Panc1 (cell line): Measurements from ENCODE around the gene TMEM178A. TPM values are rescaled to one million over a fixed set of nuclear protein-coding genes. Genes with fewer than 3 reads are reported as not detected.

ENCODE experiments used
- ATAC-seq: fragments of 200-7000 bp; cut with Tn5 transposase; 2 replicates; pipeline ENCODE4 v1.9.1; 2020; ENCODE audit warnings: mild to moderate bottlenecking, moderate library complexity
- BruUV-seq: library from RNA; stranded (reverse); fragments of 400-500 nt; replicated peaks from 2 replicates; lab custom pipeline; 2021; lab: Mats Ljungman, UMichigan
- CTCF ChIA-PET: fragments of 300-600 bp; sonication (Branson Sonifier 250); formaldehyde crosslinking; loops from one replicate; lab custom pipeline; 2022; ENCODE audit warnings: antibody characterized with exemption; lab: Charles Lee
- POLR2A ChIA-PET: fragments of 300-600 bp; sonication (Branson Sonifier 250); formaldehyde crosslinking; loops from one replicate; lab custom pipeline; 2022; ENCODE audit warnings: antibody characterized with exemption; lab: Charles Lee
- DNase-seq: peaks from one replicate; pipeline ENCODE4 v3.0.0-alpha.2; 2010; ENCODE audit warnings: low read depth, low spot score
- H3K27ac ChIP-seq: 2 replicates; pipeline ENCODE4 v1.5.1; 2011; ENCODE audit warnings: mild to moderate bottlenecking, low read length, inconsistent platforms
- H3K27me3 ChIP-seq: fragments of 200-500 bp; sonication (Bioruptor generic); 2 replicates; pipeline ENCODE4 v1.6.0; 2014; ENCODE audit warnings: low read length, inconsistent platforms; ENCODE audit not compliant: control insufficient read depth, insufficient read depth
- H3K36me3 ChIP-seq: fragments of 200-500 bp; sonication (Bioruptor generic); 2 replicates; pipeline ENCODE4 v1.5.1; 2014; ENCODE audit warnings: inconsistent platforms, mild to moderate bottlenecking, low read length, moderate library complexity; ENCODE audit not compliant: control insufficient read depth, insufficient read depth
- H3K4me1 ChIP-seq: 2 replicates; pipeline ENCODE4 v1.5.1; 2011; ENCODE audit warnings: inconsistent platforms, mild to moderate bottlenecking, low read length, moderate library complexity; ENCODE audit not compliant: control insufficient read depth, insufficient read depth
- H3K4me3 ChIP-seq, 2 experiments: 2 replicates each; pipeline ENCODE4 v1.5.1; 2011 to 2012; ENCODE audit warnings: low read depth in 2 of 2, low read length in 2 of 2, mild to moderate bottlenecking in 2 of 2, inconsistent platforms in 1 of 2, moderate library complexity in 1 of 2
- H3K9me3 ChIP-seq: fragments of 200-500 bp; sonication (Bioruptor generic); 2 replicates; pipeline ENCODE4 v1.5.1; 2014; ENCODE audit warnings: low read depth, mild to moderate bottlenecking, inconsistent platforms, low read length, moderate library complexity; ENCODE audit not compliant: control insufficient read depth, insufficient read depth
- POLR2AphosphoS5 ChIP-seq: IDR thresholded peaks from 2 replicates; pipeline ENCODE4 v1.6.1; 2012; ENCODE audit warnings: mild to moderate bottlenecking, low read depth, low read length, moderate library complexity
- SIN3A ChIP-seq: IDR thresholded peaks from 2 replicates; pipeline ENCODE4 v1.6.1; 2012; ENCODE audit warnings: low read depth, mild to moderate bottlenecking, low read length, moderate library complexity, borderline replicate concordance; ENCODE audit not compliant: insufficient read depth
- TCF7L2 ChIP-seq: IDR thresholded peaks from 2 replicates; pipeline ENCODE4 v1.6.1; 2011; ENCODE audit warnings: mild to moderate bottlenecking, low read depth, low read length, inconsistent platforms
- in situ Hi-C: cut with HindIII; loops from 2 replicates; pipeline ENCODE4 v1.10.0; 2016; ENCODE audit warnings: low sequenced_read_pairs, low pct_unique_long_range_greater_than_20kb
- intact Hi-C: fragments of 100-400 bp; cut with micrococcal nuclease; formaldehyde crosslinking; loops from one replicate; pipeline ENCODE4 v1.10.0; 2022; ENCODE audit not compliant: unreplicated experiment
- total RNA-seq: library from RNA; stranded (reverse); gene quantifications from one replicate; pipeline ENCODE4 v1.2.1, GENCODE V29; 2021; ENCODE audit not compliant: unreplicated experiment
- TF ChIP-seq, protein P1 (sequence below), 2 experiments: IDR thresholded peaks; 2 replicates each; pipeline ENCODE4 v1.6.1; 2011 to 2012; ENCODE audit warnings: low read depth in 2 of 2, control low read depth in 1 of 2, low read length in 1 of 2, mild to moderate bottlenecking in 1 of 2, moderate library complexity in 1 of 2; ENCODE audit not compliant: insufficient read depth in 1 of 2
- TF ChIP-seq, protein P2 (sequence below): fragments of 450-650 bp; IDR thresholded peaks from 2 replicates; pipeline ENCODE4 v1.5.1; 2017; ENCODE audit warnings: mild to moderate bottlenecking

TMEM178A gene
- total RNA-seq, 1 experiment from 2014 or later, result not detected

DNA sequence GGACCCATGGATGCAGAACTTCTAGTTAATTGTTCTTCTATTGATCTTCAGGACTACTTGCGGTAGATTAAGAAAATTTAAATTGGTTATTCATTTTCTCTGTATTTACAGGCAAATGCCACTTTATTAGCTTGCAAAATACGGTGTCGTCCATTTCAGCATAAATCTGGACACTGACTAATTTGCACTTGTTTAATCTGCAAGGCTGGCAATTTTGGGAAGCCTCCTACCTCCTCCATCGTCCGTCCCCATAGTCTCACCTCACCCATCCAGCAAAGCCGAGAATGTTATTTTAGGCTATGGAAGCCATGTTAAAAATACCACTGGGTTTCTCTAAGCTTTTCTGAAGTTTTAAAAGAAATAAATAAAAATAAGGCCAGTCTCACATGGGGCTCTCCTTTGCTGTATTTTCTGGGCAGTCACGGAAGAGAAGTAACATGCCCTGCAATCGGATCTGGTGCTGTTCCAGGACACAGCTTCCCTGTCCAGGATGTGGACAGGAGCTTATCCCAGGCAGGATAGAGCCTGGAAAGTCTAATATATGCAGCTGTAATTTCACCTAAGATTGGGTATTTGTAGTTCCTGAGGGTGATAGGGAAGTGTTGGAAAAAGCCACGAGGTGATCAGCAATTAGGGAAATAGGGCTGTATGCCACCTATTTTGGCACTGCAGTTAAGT, 17.4 kb downstream of the TMEM178A start:
- H3K27ac ChIP-seq, result no peak overlapping the region
- DNase-seq (no peak), ATAC-seq (no peak)
- no TSS peak for BruUV-seq
- CTCF ChIA-PET, result no interaction called here
- H3K9me3 ChIP-seq, result no peaks in the 10 kb centered on the region
- in situ Hi-C loops, result no loop called here
- intact Hi-C loops, result no loop called here
- H3K36me3 ChIP-seq, result no peaks in the 10 kb centered on the region
- TF ChIP-seq TCF7L2 (no peak), SIN3A (no peak), POLR2AphosphoS5 (no peak)
- TF ChIP-seq, protein P1, sequence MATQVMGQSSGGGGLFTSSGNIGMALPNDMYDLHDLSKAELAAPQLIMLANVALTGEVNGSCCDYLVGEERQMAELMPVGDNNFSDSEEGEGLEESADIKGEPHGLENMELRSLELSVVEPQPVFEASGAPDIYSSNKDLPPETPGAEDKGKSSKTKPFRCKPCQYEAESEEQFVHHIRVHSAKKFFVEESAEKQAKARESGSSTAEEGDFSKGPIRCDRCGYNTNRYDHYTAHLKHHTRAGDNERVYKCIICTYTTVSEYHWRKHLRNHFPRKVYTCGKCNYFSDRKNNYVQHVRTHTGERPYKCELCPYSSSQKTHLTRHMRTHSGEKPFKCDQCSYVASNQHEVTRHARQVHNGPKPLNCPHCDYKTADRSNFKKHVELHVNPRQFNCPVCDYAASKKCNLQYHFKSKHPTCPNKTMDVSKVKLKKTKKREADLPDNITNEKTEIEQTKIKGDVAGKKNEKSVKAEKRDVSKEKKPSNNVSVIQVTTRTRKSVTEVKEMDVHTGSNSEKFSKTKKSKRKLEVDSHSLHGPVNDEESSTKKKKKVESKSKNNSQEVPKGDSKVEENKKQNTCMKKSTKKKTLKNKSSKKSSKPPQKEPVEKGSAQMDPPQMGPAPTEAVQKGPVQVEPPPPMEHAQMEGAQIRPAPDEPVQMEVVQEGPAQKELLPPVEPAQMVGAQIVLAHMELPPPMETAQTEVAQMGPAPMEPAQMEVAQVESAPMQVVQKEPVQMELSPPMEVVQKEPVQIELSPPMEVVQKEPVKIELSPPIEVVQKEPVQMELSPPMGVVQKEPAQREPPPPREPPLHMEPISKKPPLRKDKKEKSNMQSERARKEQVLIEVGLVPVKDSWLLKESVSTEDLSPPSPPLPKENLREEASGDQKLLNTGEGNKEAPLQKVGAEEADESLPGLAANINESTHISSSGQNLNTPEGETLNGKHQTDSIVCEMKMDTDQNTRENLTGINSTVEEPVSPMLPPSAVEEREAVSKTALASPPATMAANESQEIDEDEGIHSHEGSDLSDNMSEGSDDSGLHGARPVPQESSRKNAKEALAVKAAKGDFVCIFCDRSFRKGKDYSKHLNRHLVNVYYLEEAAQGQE (IDR thresholded peaks at IDR 0.05; ENCODE audit: insufficient read depth in 1 of 2, low read depth in 2 of 2, low read length in 1 of 2), result no peak
- TF ChIP-seq, protein P2, sequence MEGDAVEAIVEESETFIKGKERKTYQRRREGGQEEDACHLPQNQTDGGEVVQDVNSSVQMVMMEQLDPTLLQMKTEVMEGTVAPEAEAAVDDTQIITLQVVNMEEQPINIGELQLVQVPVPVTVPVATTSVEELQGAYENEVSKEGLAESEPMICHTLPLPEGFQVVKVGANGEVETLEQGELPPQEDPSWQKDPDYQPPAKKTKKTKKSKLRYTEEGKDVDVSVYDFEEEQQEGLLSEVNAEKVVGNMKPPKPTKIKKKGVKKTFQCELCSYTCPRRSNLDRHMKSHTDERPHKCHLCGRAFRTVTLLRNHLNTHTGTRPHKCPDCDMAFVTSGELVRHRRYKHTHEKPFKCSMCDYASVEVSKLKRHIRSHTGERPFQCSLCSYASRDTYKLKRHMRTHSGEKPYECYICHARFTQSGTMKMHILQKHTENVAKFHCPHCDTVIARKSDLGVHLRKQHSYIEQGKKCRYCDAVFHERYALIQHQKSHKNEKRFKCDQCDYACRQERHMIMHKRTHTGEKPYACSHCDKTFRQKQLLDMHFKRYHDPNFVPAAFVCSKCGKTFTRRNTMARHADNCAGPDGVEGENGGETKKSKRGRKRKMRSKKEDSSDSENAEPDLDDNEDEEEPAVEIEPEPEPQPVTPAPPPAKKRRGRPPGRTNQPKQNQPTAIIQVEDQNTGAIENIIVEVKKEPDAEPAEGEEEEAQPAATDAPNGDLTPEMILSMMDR, result no peak
- H3K4me1 ChIP-seq, result no peaks in the 10 kb centered on the region
- POLR2A ChIA-PET, result no interaction called here
- H3K27me3 ChIP-seq, result peaks cover 25% of the 10 kb centered on the region
- no peak overlapping the region for H3K4me3 ChIP-seq

DNA sequence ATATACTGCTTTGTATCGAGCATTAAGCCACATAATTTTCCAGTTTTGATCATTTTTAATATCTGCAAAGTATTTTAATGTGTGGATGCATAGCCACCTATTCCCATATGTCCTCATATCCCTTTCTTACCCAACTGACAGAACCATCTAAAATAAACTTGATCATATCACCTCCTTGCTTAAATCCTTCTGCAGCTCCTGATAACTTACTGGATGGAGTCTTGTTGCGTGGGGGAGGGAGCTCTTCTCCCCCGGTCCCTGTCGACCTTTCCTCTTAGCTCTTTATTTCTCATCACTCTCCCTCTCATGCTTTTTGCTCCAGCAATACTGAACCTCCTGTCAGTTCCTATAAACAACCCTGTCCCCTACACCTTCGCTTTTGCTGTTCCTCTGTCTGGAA, 18.7 kb downstream of the TMEM178A start:
- no peak overlapping the region for H3K27ac ChIP-seq
- no peak overlapping the region for H3K4me3 ChIP-seq
- no peak for DNase-seq
- H3K27me3 ChIP-seq, result peaks cover 21% of the 10 kb centered on the region
- H3K4me1 ChIP-seq, result no peaks in the 10 kb centered on the region
- ChIA-PET POLR2A (no interaction called here), CTCF (no interaction called here)
- no TSS peak for BruUV-seq
- H3K9me3 ChIP-seq, result no peaks in the 10 kb centered on the region
- in situ Hi-C loops, result no loop called here
- TF ChIP-seq TCF7L2, result no peak
- TF ChIP-seq POLR2AphosphoS5, result no peak
- TF ChIP-seq, protein P1 (IDR thresholded peaks at IDR 0.05; ENCODE audit: insufficient read depth in 1 of 2, low read depth in 2 of 2, low read length in 1 of 2), result no peak
- TF ChIP-seq, protein P2, result no peak
- TF ChIP-seq SIN3A, result no peak
- no peaks in the 10 kb centered on the region for H3K36me3 ChIP-seq
- ATAC-seq, result no peak
- intact Hi-C loops, result no loop called here
